Stomach (tissue), 9 donors: Measurements from ENCODE around the gene BMPR1B. TPM values are rescaled to one million over a fixed set of nuclear protein-coding genes. Genes with fewer than 3 reads are reported as not detected.

Experiments
- DNase-seq, 2 donors: peaks; one replicate each; pipeline versions ENCODE4 v3.0.0 to v3.0.0-alpha.2; 2013 to 2019
- H3K27ac ChIP-seq, 5 donors: fragments of 200-600 bp in 4 of 5; sonication (generic) in 4 of 5; one replicate each; pipeline ENCODE4 v1.5.1; 2013 to 2019; ENCODE audit warnings: mild to moderate bottlenecking in 1 of 5, moderate library complexity in 1 of 5
- H3K27me3 ChIP-seq, 3 donors: fragments of 200-600 bp; sonication (generic); one replicate each; pipeline ENCODE4 v1.5.1; 2017 to 2019; ENCODE audit warnings: mixed run types in 1 of 3
- H3K36me3 ChIP-seq, 4 donors: fragments of 200-600 bp; sonication (generic); 1 replicate in 3 of 4; 2 replicates in 1 of 4; pipeline ENCODE4 v1.5.1; 2016 to 2019
- H3K4me1 ChIP-seq, 4 donors: fragments of 200-600 bp; sonication (generic); one replicate each; pipeline ENCODE4 v1.5.1; 2016 to 2019
- H3K4me3 ChIP-seq, 4 donors: fragments of 200-600 bp; sonication (generic) in 3 of 4; one replicate each; pipeline ENCODE4 v1.5.1; 2016 to 2019; ENCODE audit warnings: mild to moderate bottlenecking in 1 of 4
- H3K9me3 ChIP-seq, 4 donors: fragments of 200-600 bp; sonication (generic); one replicate each; pipeline ENCODE4 v1.5.1; 2016 to 2019
- EP300 ChIP-seq: sonication (generic); formaldehyde crosslinking; IDR thresholded peaks from one replicate; pipeline ENCODE4 v1.6.1; 2017; ENCODE audit warnings: antibody characterized with exemption
- POLR2A ChIP-seq, 4 donors: fragments of 450-650 bp; IDR thresholded peaks; one replicate each; pipeline ENCODE4 v1.6.1; 2016; ENCODE audit warnings: antibody characterized with exemption in 4 of 4, control low read depth in 2 of 4, mild to moderate bottlenecking in 1 of 4, moderate library complexity in 1 of 4
- POLR2AphosphoS5 ChIP-seq, 3 donors: sonication (generic); formaldehyde crosslinking; IDR thresholded peaks; one replicate each; pipeline ENCODE4 v1.6.1; 2016; ENCODE audit warnings: antibody characterized with exemption in 3 of 3
- WGBS, 5 donors: extraction: QIAGEN DNeasy Blood & Tissue Kit in 3 of 5; methylation state at CpG; one replicate each; pipeline versions ENCODE4 v1.1.5 to v1.1.7; 2013 to 2018; 5-methylcytosine and 5-hydroxymethylcytosine counted together
- intact Hi-C: fragments of 100-400 bp; cut with DNase I; formaldehyde crosslinking; loops from one replicate; pipeline ENCODE4 v1.15.1; 2023; ENCODE audit warnings: low total_unique reads
- polyA plus RNA-seq, 3 donors: library from polyadenylated mRNA; stranded (reverse); fragments of 200-250 nt; gene quantifications; one replicate each; pipeline ENCODE4 v1.2.3, GENCODE V29; 2013
- total RNA-seq, 5 donors: library from RNA; depleted of rRNA; stranded (reverse); fragments of >200 nt; gene quantifications; one replicate each; pipeline versions ENCODE4 v1.1.0 to v1.2.3, GENCODE V29; 2014 to 2016
- TF ChIP-seq, protein P1 (sequence below), 7 experiments: fragments of 450-650 bp in 4 of 7; fragments of 200-600 bp in 3 of 7; sonication (generic) in 3 of 7; IDR thresholded peaks; one replicate each; pipeline ENCODE4 v1.5.1; 2016 to 2019; ENCODE audit warnings: antibody characterized with exemption in 7 of 7, control low read depth in 2 of 7, mild to moderate bottlenecking in 1 of 7
- donor health status: healthy with polysubstance abuse.
- donor health status: Bipolar disorder and iron deficiency.
- donor health status: healthy.

Gene BMPR1B
- total and polyA plus RNA-seq, 8 donors, result 0.37 to 29.8 (median 1.5) TPM; not detected in 1

DNA sequence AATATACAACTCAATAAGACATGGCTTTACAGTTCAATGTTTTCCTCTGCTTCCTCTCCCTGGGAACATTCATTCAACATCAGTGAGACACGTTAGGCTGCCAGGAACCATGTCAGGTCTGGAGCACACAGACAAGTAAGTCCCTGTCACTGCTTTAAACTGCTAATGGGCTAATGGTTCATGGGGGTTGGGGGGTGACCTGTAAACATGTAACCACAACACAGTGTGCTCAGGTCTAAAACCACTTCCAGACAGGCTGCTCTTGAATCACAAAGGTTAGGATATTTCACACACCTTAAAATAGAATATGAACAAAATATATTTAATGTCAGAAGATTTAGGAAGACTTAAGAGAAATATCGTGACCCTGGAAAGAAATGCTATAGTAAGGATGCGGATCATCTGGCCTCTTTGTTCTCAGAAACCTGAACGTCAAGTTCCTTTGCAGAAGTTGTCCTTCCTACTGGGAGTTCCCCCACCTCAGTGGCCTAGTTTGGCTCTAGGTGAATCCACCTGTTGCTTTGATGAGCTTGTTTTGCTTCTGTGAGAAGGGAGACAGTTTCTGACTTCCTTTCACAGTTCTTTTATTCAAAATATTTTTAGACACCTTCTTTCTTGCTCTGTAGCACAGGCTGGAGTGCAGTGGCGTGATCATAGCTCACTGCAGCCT, 431.1 kb downstream of the BMPR1B start:
- no peaks in the 10 kb centered on the region for H3K36me3 ChIP-seq
- intact Hi-C loops, result no loop called here
- no peak for DNase-seq
- WGBS, 5 donors, result 72 to 75% (median 74%) methylated on average over 5 of the region's 5 CpGs
- peaks cover 0 to 8% (median 0%) of the 10 kb centered on the region in 3 donors for H3K27me3 ChIP-seq
- H3K4me3 ChIP-seq, result no peak overlapping the region
- TF ChIP-seq EP300, result no peak
- TF ChIP-seq, protein P1, sequence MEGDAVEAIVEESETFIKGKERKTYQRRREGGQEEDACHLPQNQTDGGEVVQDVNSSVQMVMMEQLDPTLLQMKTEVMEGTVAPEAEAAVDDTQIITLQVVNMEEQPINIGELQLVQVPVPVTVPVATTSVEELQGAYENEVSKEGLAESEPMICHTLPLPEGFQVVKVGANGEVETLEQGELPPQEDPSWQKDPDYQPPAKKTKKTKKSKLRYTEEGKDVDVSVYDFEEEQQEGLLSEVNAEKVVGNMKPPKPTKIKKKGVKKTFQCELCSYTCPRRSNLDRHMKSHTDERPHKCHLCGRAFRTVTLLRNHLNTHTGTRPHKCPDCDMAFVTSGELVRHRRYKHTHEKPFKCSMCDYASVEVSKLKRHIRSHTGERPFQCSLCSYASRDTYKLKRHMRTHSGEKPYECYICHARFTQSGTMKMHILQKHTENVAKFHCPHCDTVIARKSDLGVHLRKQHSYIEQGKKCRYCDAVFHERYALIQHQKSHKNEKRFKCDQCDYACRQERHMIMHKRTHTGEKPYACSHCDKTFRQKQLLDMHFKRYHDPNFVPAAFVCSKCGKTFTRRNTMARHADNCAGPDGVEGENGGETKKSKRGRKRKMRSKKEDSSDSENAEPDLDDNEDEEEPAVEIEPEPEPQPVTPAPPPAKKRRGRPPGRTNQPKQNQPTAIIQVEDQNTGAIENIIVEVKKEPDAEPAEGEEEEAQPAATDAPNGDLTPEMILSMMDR (IDR thresholded peaks at IDR 0.05), result no peak
- no peak for TF ChIP-seq POLR2A (IDR thresholded peaks at IDR 0.05)
- TF ChIP-seq POLR2AphosphoS5 (IDR thresholded peaks at IDR 0.05), result no peak
- no peaks in the 10 kb centered on the region for H3K9me3 ChIP-seq
- H3K27ac ChIP-seq, result no peak overlapping the region
- H3K4me1 ChIP-seq, result no peaks in the 10 kb centered on the region

DNA sequence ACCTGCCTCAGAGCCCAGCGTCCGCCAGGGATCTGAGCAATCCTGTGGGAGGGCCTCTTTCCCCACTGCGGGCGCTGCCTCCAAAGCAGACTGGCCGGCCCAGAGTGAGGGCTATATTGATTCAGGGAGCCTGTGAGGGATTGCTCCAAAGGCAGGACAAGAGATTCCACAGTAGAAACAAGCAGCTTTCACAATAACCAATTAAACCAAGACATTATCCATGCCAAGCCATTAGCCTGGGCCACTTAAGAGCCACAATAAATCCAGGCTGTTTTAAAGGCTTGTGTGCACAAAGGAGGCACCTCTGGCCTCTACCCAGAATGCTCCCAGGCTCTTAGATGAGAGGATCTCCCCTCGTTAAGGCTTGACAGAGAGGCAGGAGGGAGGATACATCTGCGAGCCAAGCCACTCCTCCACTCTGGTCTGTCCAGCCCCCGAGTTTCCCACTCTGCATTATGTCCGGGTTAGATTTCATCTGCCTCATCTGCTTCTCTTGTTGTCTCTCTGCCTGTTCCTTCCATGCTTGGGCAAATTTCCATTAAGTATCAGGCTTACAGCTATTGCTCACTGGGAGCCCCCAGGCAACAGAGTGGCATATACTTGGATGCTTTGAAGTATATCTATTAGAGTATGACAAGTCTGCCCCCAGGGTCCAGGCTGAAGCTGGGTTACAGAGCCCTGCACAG, 433.1 kb downstream of the BMPR1B start:
- no peaks in the 10 kb centered on the region for H3K4me1 ChIP-seq
- no peaks in the 10 kb centered on the region for H3K9me3 ChIP-seq
- no peak overlapping the region for H3K27ac ChIP-seq
- peaks cover 0 to 8% (median 0%) of the 10 kb centered on the region in 3 donors for H3K27me3 ChIP-seq
- 48 to 59% (median 58%) methylated on average over 7 to 9 of the region's 9 CpGs for whole genome bisulfite sequencing, 5 donors
- TF ChIP-seq EP300, result no peak
- TF ChIP-seq, protein P1 (IDR thresholded peaks at IDR 0.05), result no peak
- no peak for TF ChIP-seq POLR2A (IDR thresholded peaks at IDR 0.05)
- TF ChIP-seq POLR2AphosphoS5 (IDR thresholded peaks at IDR 0.05), result no peak
- H3K36me3 ChIP-seq, result no peaks in the 10 kb centered on the region
- no peak overlapping the region for H3K4me3 ChIP-seq
- peak in 1 of 2 donors; percentile 42 for DNase-seq
- intact Hi-C loops, result no loop called here

DNA sequence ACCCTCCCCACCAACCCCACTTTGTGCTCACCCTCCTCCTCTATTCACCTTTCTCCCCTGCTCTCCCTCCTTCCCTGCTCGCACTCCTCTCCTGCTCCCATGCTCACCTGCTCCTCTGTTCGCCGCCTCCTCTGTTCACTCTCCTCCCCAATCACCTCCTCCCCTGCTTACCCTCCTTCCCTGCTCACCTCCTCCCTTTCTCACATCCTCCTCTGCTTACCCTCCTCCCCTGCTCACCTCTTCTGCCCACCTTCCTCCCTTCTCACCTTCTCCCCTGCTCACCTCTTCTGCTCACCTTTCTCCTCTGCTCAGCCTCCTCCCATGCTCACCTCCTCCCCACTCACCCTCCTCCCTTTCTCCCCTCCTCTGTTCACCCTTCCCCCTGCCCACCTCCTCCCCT, 433.8 kb downstream of the BMPR1B start:
- intact Hi-C loops, result no loop called here
- no peaks in the 10 kb centered on the region for H3K36me3 ChIP-seq
- no peaks in the 10 kb centered on the region for H3K9me3 ChIP-seq
- no peak overlapping the region for H3K4me3 ChIP-seq
- WGBS, 5 donors, result 88 to 100% (median 93%) methylated on average over 3 of the region's 3 CpGs
- no peak overlapping the region for H3K27ac ChIP-seq
- no peak for DNase-seq
- TF ChIP-seq EP300 (no peak), POLR2AphosphoS5 (IDR thresholded peaks at IDR 0.05) (no peak), POLR2A (IDR thresholded peaks at IDR 0.05) (no peak)
- TF ChIP-seq, protein P1 (IDR thresholded peaks at IDR 0.05), result no peak
- no peaks in the 10 kb centered on the region for H3K4me1 ChIP-seq
- peaks cover 0 to 8% (median 0%) of the 10 kb centered on the region in 3 donors for H3K27me3 ChIP-seq

DNA sequence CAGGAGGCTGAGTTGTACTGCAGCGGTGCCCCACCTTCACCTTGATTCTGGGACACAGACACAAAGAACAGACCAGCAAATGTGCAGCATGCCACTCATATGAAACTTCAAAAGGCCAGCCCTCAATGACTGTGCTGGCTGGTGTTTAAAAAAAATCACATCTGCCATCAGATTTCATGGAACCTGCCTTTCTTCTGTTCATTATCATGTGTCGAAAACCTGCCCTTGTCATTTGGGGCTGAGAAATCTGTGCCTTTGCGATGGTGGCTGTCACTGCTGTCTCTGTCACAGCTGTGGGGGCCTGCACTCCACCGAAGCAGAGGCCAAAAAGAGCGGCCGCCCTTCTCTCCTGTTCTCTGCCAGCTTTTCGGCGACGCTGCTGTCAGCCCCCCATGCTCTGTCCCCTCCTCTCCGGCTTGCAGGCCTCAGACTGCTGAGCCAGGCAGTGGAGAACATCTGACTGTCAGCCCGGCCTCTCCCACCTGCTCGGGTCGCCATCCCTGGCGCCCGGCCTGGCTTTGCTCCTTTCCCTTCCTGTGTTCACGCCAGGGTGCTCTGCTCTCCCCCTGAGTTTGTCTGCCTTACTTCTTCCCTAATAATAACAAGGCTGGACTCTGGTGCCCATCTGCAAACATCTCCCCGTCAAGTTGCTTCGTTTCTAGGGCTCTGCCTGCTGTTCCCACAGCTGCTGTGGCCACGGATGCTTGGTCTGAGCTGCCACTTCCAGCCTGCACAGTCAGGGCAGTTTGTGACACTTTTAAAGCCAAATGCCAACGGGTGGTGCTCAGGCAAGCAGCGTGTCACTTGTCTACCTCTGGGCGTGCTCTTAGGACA, 435.9 kb downstream of the BMPR1B start:
- 68 to 76% (median 74%) methylated on average over 21 to 22 of the region's 22 CpGs for WGBS, 5 donors
- intact Hi-C loops, result no loop called here
- H3K36me3 ChIP-seq, result no peaks in the 10 kb centered on the region

More for the DNA sequence above, 435.9 kb downstream of the BMPR1B start:
- H3K27me3 ChIP-seq, result peaks cover 0 to 8% (median 0%) of the 10 kb centered on the region in 3 donors
- H3K4me3 ChIP-seq, result no peak overlapping the region
- H3K9me3 ChIP-seq, result no peaks in the 10 kb centered on the region
- no peak for TF ChIP-seq EP300
- no peak for TF ChIP-seq POLR2A (IDR thresholded peaks at IDR 0.05)
- TF ChIP-seq POLR2AphosphoS5 (IDR thresholded peaks at IDR 0.05), result no peak
- TF ChIP-seq, protein P1 (IDR thresholded peaks at IDR 0.05), result no peak
- DNase-seq, result no peak
- H3K27ac ChIP-seq, result no peak overlapping the region
- no peaks in the 10 kb centered on the region for H3K4me1 ChIP-seq
